Muscle of leg (tissue), 16 donors: ENCODE results near the gene THUMPD3. TPM values are rescaled to one million over a fixed set of nuclear protein-coding genes. Genes with fewer than 3 reads are reported as not detected.

ENCODE experiments used
- DNase-seq: peaks from one replicate; pipeline ENCODE4 v3.0.0; 2013
- H3K27ac ChIP-seq: one replicate; pipeline ENCODE4 v1.5.1; 2013; ENCODE audit warnings: mild to moderate bottlenecking, low read length, control low read depth
- H3K27me3 ChIP-seq: one replicate; pipeline ENCODE4 v1.6.1; 2013; ENCODE audit warnings: low read length; ENCODE audit not compliant: control insufficient read depth, insufficient read depth
- H3K36me3 ChIP-seq: one replicate; pipeline ENCODE4 v1.6.1; 2013; ENCODE audit warnings: low read length; ENCODE audit not compliant: control insufficient read depth, insufficient read depth
- H3K4me1 ChIP-seq: one replicate; pipeline ENCODE4 v1.6.1; 2013; ENCODE audit warnings: low read length; ENCODE audit not compliant: control insufficient read depth, insufficient read depth
- H3K4me3 ChIP-seq: one replicate; pipeline ENCODE4 v1.5.1; 2013; ENCODE audit warnings: low read length, control low read depth
- H3K9me3 ChIP-seq: replicated peaks from 2 replicates; pipeline ENCODE4 v1.6.1; 2013; ENCODE audit warnings: low read depth, low read length; ENCODE audit not compliant: control insufficient read depth
- WGBS: methylation state at CpG from one replicate; pipeline ENCODE4 v1.1.5; 2013; ENCODE audit warnings: missing lambda C conversion rate; ENCODE audit not compliant: insufficient coverage; 5-methylcytosine and 5-hydroxymethylcytosine counted together
- long read RNA-seq, 11 donors: transcript quantifications; one replicate each; lab custom pipeline, GENCODE V29; 2026
- polyA plus RNA-seq, 8 donors: library from polyadenylated mRNA; unstranded; fragments of 120-200 nt; gene quantifications; one replicate each; pipeline versions ENCODE4 v1.2.1 to v1.2.3, GENCODE V29; 2013; ENCODE audit warnings: inconsistent platforms in 1 of 8, low replicate concordance in 1 of 8; ENCODE audit not compliant: insufficient read length in 8 of 8, insufficient read depth in 1 of 8
- total RNA-seq: library from RNA; stranded (reverse); fragments of 120-200 nt; gene quantifications from one replicate; pipeline ENCODE4 v1.2.4, GENCODE V29; 2013

The THUMPD3 gene
- 34.0 TPM for total RNA-seq
- 10 to 100 TPM; 31.7 to 39.4 (median 34.5) TPM for polyA plus RNA-seq
- long read RNA-seq, donor 1: 0 reads
- long read RNA-seq, donor 2, partial matches to known transcripts: 0 of 1 reads
- long read RNA-seq, donor 2, other reads (novel, unspliced or antisense): 0 of 1 reads
- long read RNA-seq, donor 3: 0 reads
- long read RNA-seq, donor 4, partial matches to known transcripts: 0 of 1 reads
- long read RNA-seq, donor 4, other reads (novel, unspliced or antisense): 0 of 1 reads
- long read RNA-seq, donor 5, partial matches to known transcripts: 13 of 17 reads
- long read RNA-seq, donor 5, other reads (novel, unspliced or antisense): 0 of 17 reads
- long read RNA-seq, donor 6, partial matches to known transcripts: 0 of 5 reads
- long read RNA-seq, donor 6, other reads (novel, unspliced or antisense): 0 of 5 reads
- long read RNA-seq, donor 7, partial matches to known transcripts: 0 of 1 reads
- long read RNA-seq, donor 7, other reads (novel, unspliced or antisense): 0 of 1 reads
- long read RNA-seq, donor 8, partial matches to known transcripts: 0 of 3 reads
- long read RNA-seq, donor 8, other reads (novel, unspliced or antisense): 0 of 3 reads
- long read RNA-seq, donor 9, partial matches to known transcripts: 0 of 4 reads
- long read RNA-seq, donor 9, other reads (novel, unspliced or antisense): 0 of 4 reads
- long read RNA-seq, donor 10, transcript THUMPD3-206 (10 exons, 2,877 nt): major isoform, 5 of 25 reads
- long read RNA-seq, donor 10, partial matches to known transcripts: 18 of 25 reads
- long read RNA-seq, donor 10, other reads (novel, unspliced or antisense): 0 of 25 reads
- long read RNA-seq, donor 11, partial matches to known transcripts: 0 of 4 reads
- long read RNA-seq, donor 11, other reads (novel, unspliced or antisense): 0 of 4 reads

GRCh38 chr3:9362731-9363530 lies at the start of gene THUMPD3:
TSS of gene THUMPD3 (plus strand) at chr3:9363054. CDS start at chr3:9365069, 2,015 bp downstream.
- WGBS: 1% methylated on average over 31 of the region's 46 CpGs
- Histone ChIP-seq H3K9me3 (no peaks in the 10 kb centered on the region), H3K27me3 (no peaks in the 10 kb centered on the region), H3K4me3 (peak within 1 kb of the TSS; percentile 57), H3K27ac (peak within 1 kb of the TSS; percentile 90), H3K36me3 (peaks cover 17% of the 10 kb centered on the region), H3K4me1 (peaks cover 9% of the 10 kb centered on the region)
- peak; percentile 95 for DNase-seq

GRCh38 chr3:9314796-9315195 lies 48.1 kb upstream of the THUMPD3 start:
- DNase-seq: no peak
- Histone ChIP-seq H3K36me3 (no peaks in the 10 kb centered on the region), H3K9me3 (no peaks in the 10 kb centered on the region), H3K4me1 (peaks cover 17% of the 10 kb centered on the region), H3K4me3 (no peak overlapping the region), H3K27me3 (no peaks in the 10 kb centered on the region), H3K27ac (no peak overlapping the region)
- 43% methylated on average over 2 of the region's 2 CpGs for WGBS

GRCh38 chr3:9316881-9317361 lies 45.9 kb upstream of the THUMPD3 start:
- peak; percentile 95 for DNase-seq
- Histone ChIP-seq H3K27me3 (no peaks in the 10 kb centered on the region), H3K4me1 (peaks cover 17% of the 10 kb centered on the region), H3K4me3 (peak overlapping the region; percentile 19), H3K36me3 (no peaks in the 10 kb centered on the region), H3K9me3 (no peaks in the 10 kb centered on the region), H3K27ac (peak overlapping the region; percentile 95)
- 18% methylated on average over 4 of the region's 13 CpGs for WGBS

- H3K36me3 ChIP-seq: no peaks in the 10 kb centered on the region
- no peaks in the 10 kb centered on the region for H3K27me3 ChIP-seq
- DNase-seq: no peak
- H3K27ac ChIP-seq: no peak overlapping the region
- H3K4me3 ChIP-seq: no peak overlapping the region
- peaks cover 3% of the 10 kb centered on the region for H3K4me1 ChIP-seq
- peaks cover 3% of the 10 kb centered on the region for H3K9me3 ChIP-seq
- WGBS: no CpG with 5 or more reads among the region's 2 CpGs
Observed at GRCh38 chr3:9322780-9323179, 40.1 kb upstream of the THUMPD3 start.

- peaks cover 3% of the 10 kb centered on the region for H3K9me3 ChIP-seq
- H3K36me3 ChIP-seq: no peaks in the 10 kb centered on the region
- 100% methylated on average over 1 of the region's 4 CpGs for WGBS
- H3K4me3 ChIP-seq: no peak overlapping the region
- H3K27me3 ChIP-seq: no peaks in the 10 kb centered on the region
- H3K27ac ChIP-seq: no peak overlapping the region
- no peaks in the 10 kb centered on the region for H3K4me1 ChIP-seq
- DNase-seq: no peak
Observed at GRCh38 chr3:9324944-9325343, 37.9 kb upstream of the THUMPD3 start.

GRCh38 chr3:9327578-9327977 lies 35.3 kb upstream of the THUMPD3 start:
- Histone ChIP-seq H3K4me3 (no peak overlapping the region), H3K27ac (no peak overlapping the region), H3K27me3 (no peaks in the 10 kb centered on the region), H3K4me1 (peaks cover 3% of the 10 kb centered on the region), H3K9me3 (peaks cover 5% of the 10 kb centered on the region), H3K36me3 (no peaks in the 10 kb centered on the region)
- no CpG with 5 or more reads among the region's 1 CpG for WGBS
- DNase-seq: no peak

- 36% methylated on average over 4 of the region's 7 CpGs for WGBS
- no peak for DNase-seq
- H3K4me3 ChIP-seq: no peak overlapping the region
Observed at GRCh38 chr3:9330166-9330703, 32.6 kb upstream of the THUMPD3 start.

GRCh38 chr3:9331171-9331570 lies 31.7 kb upstream of the THUMPD3 start:
- no CpG with 5 or more reads among the region's 2 CpGs for WGBS
- no peak overlapping the region for H3K4me3 ChIP-seq
- no peak for DNase-seq
- H3K9me3 ChIP-seq: peaks cover 5% of the 10 kb centered on the region
- H3K27me3 ChIP-seq: no peaks in the 10 kb centered on the region
- H3K4me1 ChIP-seq: peaks cover 3% of the 10 kb centered on the region
- no peak overlapping the region for H3K27ac ChIP-seq
- H3K36me3 ChIP-seq: no peaks in the 10 kb centered on the region

More at GRCh38 chr3:9330166-9330703, 32.6 kb upstream of the THUMPD3 start:
- peaks cover 3% of the 10 kb centered on the region for H3K4me1 ChIP-seq
- H3K27ac ChIP-seq: no peak overlapping the region
- no peaks in the 10 kb centered on the region for H3K27me3 ChIP-seq
- no peaks in the 10 kb centered on the region for H3K36me3 ChIP-seq
- H3K9me3 ChIP-seq: peaks cover 5% of the 10 kb centered on the region

- no peak for DNase-seq
- Histone ChIP-seq H3K4me3 (no peak overlapping the region), H3K27me3 (no peaks in the 10 kb centered on the region), H3K36me3 (no peaks in the 10 kb centered on the region), H3K9me3 (peaks cover 4% of the 10 kb centered on the region), H3K4me1 (peaks cover 3% of the 10 kb centered on the region), H3K27ac (no peak overlapping the region)
- 60% methylated on average over 1 of the region's 6 CpGs for WGBS
Observed at GRCh38 chr3:9332250-9333030, 30.4 kb upstream of the THUMPD3 start.
